HG03025 (cell line): ENCODE data around the gene P2RY6.

Experiments used
- ATAC-seq: cut with Tn5 transposase; IDR thresholded peaks from one replicate; pipeline ENCODE4 v1.9.1; 2021; ENCODE audit warnings: mild to moderate bottlenecking, moderate library complexity; ENCODE audit not compliant: unreplicated experiment, low FRiP score

P2RY6 gene

GRCh38 chr11:73236205-73236765, 35.9 kb upstream of the P2RY6 start:
- no peak for ATAC-seq

GRCh38 chr11:73236854-73237253, 35.3 kb upstream of the P2RY6 start:
- ATAC-seq = no peak

DNA sequence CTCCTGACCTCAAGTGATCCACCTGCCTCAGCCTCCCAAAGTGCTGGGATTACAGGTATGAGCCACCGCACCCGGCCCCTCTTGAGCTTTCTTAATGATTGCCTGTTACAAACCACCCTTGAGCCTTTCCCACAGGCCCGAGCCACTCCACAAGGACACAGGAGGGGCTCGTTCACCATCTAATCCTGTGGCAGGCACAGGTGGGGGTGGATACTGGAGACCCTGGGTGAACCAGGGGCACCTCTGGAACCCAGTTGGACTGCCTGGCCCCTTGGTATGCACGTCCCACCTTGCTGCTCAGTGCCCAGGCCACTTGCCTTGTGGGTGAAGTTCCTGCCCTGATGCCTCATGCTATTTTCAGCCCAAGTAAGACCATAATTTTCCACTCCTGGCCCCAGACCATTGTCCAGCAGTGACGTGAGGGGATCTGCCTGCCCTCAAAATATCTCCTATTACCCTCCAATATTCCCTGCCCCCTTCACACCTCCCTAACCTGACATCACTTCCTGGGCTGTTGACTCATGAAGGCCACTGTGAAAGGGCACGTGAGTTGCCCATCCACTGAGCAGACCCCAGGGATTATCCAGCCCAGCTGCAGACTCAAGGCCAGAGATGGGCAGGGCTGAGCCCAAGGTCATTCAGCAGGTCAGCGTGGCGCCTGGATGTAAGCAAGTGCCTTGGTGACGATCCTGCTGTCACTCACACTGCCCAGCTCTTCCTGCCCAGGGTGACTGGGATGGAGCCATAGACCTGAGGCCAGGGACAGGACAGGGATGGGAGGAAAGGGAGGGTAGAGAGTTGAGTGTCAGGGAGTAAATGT, 34.5 kb upstream of the P2RY6 start:
- no peak for ATAC-seq

- no peak for ATAC-seq
These were observed 33.0 kb upstream of the P2RY6 start for GRCh38 chr11:73239111-73239521.

GRCh38 chr11:73239571-73240189, 32.5 kb upstream of the P2RY6 start:
- ATAC-seq = no peak

GRCh38 chr11:73240190-73240781, 31.9 kb upstream of the P2RY6 start:
- ATAC-seq = no peak

- no peak for ATAC-seq
These were observed 30.8 kb upstream of the P2RY6 start for GRCh38 chr11:73241300-73241699.

GRCh38 chr11:73242251-73243092, 29.7 kb upstream of the P2RY6 start:
- no peak for ATAC-seq

DNA sequence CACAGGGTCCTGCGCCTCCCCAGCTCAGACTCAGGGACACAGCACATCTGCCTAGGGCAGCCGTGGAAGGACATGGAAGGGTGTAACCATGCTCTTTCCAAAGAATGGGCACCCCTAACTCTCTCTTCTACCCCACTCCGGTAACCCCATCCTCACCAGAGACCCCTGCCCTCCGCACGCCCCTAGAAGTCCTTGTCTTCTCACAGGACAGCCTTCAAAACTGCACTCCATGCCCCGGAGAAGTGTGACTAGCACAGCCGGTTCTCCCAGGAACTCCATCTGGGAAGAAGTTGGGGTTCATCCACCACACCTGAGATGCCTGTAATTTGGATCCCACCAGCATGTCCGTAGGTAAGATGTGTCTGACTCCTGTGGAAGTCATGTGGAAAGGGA, 29.0 kb upstream of the P2RY6 start:
- ATAC-seq = no peak

DNA sequence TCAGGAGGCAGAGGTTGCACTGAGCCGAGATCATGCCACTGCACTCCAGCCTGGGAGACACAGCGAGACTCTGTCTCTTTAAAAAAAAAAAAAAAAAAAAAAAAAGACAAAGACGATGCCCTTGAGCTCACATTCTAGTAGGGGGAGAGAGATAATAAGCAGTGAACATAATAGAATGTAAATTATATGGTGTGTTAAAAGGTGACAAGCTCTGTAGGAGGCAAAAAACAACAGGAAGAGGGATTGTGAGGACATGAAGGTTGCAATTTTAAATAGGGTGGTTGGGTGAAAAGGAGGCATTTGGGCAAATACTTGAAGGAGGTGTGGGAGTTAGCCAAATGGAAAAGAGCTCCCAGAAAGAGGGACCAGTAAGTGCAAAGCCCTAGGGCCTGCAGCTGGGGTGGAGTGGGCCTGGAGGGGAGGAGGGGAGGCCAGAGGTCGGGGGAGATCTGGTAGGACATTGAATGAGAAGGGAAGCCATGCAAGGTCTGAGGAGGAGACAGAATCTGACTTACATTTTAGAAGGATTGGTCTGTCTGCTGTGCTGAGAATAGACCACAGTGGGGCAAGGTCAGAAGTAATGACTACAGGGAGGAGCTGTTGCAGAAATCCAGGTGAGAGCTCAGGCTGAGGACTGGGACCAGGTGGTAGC, 27.4 kb upstream of the P2RY6 start:
- no peak for ATAC-seq

DNA sequence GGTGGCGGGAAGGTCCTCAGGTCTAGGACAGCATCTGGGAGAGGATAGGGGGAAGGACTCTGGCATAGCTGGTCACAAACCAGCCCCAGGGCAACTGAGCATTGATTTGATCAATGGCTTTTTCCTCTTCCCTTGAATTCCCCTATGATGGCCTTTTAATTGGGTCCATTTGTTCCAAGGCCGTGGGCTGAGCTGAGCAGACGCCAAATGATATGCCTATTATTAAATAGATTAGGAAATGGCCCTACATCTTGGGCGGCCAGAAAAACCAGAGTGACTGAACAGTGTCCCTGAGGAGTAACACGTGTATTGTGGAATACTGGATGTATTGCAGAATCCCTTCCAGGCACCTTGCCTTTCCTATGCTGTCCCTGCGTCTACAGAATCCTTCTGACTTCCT, 26.7 kb upstream of the P2RY6 start:
- no peak for ATAC-seq

GRCh38 chr11:73246303-73246702, 25.8 kb upstream of the P2RY6 start:
- no peak for ATAC-seq

- no peak for ATAC-seq
These were observed 23.5 kb upstream of the P2RY6 start for GRCh38 chr11:73248526-73249185.

GRCh38 chr11:73249304-73249703, 22.8 kb upstream of the P2RY6 start:
- ATAC-seq = no peak

GRCh38 chr11:73249853-73250783, 22.0 kb upstream of the P2RY6 start:
- no peak for ATAC-seq

DNA sequence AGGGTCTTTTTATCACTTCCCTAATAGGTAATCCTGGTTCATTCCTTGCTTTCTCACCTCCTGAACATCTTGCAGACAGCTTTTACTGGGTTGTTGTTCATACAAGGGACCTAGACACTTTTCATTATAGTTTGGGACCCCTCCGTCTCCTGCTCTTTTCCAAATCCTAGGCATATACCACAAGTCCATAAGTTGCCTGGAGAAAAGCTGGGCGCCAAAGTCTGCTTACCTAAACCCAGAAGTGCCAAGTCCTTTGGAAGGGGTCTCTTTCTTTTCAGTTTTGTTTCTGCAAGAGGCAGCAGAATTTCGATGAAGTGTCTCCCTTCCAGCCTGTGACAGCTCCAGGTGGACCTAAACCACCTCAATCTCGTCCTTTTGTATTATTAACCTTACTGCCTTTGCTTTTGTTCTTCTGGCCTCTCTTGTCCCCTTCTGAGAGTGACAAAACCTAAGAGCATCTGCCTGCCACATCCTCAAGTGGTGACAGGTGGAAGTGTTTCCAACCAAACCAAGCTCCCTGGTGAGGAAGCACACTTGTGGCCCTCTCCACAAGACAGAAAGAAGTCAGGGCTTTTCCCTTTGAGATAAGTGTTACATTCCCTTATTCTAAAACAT, 19.5 kb upstream of the P2RY6 start:
- ATAC-seq = no peak

DNA sequence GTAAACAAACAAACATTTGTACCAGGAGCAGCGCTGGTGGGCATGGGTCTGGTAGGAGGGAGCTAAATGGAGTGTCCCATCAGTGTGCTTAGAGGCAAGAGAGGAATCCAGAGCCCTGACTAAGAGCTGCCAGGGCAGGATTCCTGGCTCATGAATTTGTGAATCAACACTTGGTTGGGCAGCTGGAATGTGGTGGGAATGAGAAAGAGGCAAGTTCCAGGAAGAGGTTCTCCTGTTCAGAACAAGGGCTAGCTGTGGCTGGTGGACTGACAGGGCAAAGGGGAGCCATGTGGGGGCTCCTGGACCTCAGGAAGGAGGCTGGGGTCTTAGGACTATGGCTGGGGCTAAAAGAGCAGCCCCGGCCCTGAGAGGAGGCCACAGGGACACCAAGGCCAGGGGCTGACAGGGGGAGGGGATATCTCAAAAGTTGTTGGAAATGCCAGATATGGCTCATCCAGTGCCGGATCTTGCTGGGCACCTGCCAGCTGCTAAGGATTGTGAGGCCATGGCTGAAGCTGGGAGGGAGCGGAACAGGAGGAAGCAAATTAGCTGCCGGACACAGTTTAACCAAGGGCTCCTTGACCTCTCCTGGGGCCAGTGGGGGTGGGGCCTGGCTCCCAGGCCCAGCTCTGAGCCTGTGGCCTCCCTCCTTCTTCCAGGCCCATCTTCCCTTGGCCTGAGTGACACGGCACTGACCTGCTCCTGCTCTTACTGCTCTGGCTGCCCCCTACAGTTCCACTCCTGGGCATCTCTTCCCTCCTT, 14.6 kb upstream of the P2RY6 start:
- no peak for ATAC-seq
